SK-MEL-5 (cell line): Measurements from ENCODE around the gene APOBEC3H. TPM values are rescaled to one million over a fixed set of nuclear protein-coding genes. Genes with fewer than 3 reads are reported as not detected.
A peak's percentile ranks its signal among the peaks of the same experiment; 100 is the strongest.
"Not testable (repeated sequence)": the region's sequence is repeated elsewhere in the genome, so short reads cannot be mapped to it uniquely, and the experiment has no call there.

Source experiments
- DNase-seq: peaks from one replicate; pipeline ENCODE4 v3.0.0-alpha.2; 2016; ENCODE audit warnings: low read depth, low spot score
- in situ Hi-C: cut with HindIII; loops from 2 replicates; pipeline ENCODE4 v1.10.0; 2016; ENCODE audit warnings: low sequenced_read_pairs, high pct_unique_total_duplicates, low pct_unique_long_range_greater_than_20kb
- polyA plus RNA-seq, 2 experiments: library from polyadenylated mRNA; depleted of rRNA; stranded (reverse); fragments of >200 nt; gene quantifications; 2 replicates each; pipeline ENCODE4 v1.2.3, GENCODE V29; 2015
- total RNA-seq: library from RNA; depleted of rRNA; stranded (reverse); fragments of >200 nt; shearing (Covaris generic); gene quantifications from 2 replicates; pipeline ENCODE4 v1.2.3, GENCODE V29; 2014; rRNA removed

Gene APOBEC3H
- 1.1 TPM in 1 of 2 replicates, not detected in the other for total RNA-seq
- 0.35 and 1.0 TPM in 2 replicates for polyA plus RNA-seq (2015; cell fraction: cytosol; rRNA removed)
- polyA plus RNA-seq (2015; cell fraction: nucleus; rRNA removed) = 4.4 TPM in 1 of 2 replicates, not detected in the other

DNA sequence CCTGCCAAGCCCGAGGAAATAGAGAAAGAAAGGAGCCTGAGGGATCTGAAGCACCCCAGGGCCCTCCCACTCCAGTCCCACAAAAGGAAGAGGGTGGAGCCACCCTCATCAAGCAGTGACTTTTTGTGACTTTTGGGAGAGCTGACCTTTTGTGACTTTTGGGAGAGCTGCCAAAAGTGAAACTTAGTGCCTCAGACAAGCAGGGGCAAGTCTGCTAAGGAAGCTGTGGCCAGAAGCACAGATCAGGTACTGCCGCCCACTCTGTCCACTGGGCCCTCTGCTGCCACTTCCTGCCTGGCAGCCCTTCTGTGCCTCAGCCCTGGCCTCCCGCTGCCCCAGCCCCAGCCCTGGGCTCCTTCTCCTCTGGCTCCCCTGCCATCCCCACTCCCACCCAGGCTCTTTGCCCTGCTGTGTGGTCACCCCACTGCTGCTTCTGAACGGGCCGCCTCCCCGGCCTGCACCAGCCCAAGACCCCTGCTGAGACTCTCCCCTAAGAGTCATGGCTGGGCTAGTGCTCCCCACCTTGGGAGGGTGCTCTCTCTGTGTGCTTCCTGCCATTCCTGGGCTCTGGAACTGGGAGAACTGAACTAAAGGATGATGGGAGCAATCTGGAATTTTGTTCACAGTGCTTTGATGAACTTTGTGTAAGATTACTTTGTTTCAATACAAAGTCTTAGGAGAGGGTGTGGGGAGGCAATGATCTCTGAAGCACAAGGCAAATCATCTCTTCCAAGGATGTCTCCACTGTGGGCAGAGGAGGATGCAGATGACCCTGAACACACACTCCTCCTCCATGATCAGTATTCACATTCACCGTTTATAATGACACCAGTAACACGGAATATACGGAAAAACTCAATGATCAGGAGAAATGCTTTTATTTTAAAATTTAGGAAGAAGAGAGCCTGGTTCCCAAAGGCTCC, at the start of gene APOBEC3H:
Gene APOBEC3H, plus strand, starts transcription at position 147 of the 923 bp plus-strand sequence. CDS start 3,035 bp downstream, outside the sequence.
- peak; percentile 32 for DNase-seq
- in situ Hi-C loops = no loop called here

DNA sequence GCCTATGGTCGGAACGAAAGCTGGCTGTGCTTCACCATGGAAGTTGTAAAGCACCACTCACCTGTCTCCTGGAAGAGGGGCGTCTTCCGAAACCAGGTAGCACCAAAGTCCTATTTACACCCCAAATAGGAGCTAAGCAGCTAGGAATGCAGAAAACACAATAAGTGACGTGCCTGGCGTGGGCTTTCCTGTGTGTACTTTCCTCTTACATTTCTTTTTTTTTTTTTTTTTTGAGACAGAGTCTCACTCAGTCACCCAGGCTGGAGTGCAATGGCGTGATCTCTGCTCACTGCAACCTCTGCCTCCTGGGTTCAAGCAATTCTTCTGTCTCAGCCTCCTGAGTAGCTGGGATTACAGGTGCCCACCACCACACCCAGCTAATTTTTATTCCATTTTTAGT, 47.6 kb upstream of the APOBEC3H start:
- DNase-seq, in situ Hi-C loops: not testable (repeated sequence)

- DNase-seq, in situ Hi-C loops: not testable (repeated sequence)
Observed at GRCh38 chr22:39051844-39052495, 45.1 kb upstream of the APOBEC3H start.

GRCh38 chr22:39055658-39056057, 41.4 kb upstream of the APOBEC3H start:
- no peak for DNase-seq
- in situ Hi-C loops = no loop called here

GRCh38 chr22:39061290-39061689, 35.8 kb upstream of the APOBEC3H start:
- DNase-seq, in situ Hi-C loops: not testable (repeated sequence)

GRCh38 chr22:39061951-39062350, 35.1 kb upstream of the APOBEC3H start:
- in situ Hi-C loops, DNase-seq: not testable (repeated sequence)

DNA sequence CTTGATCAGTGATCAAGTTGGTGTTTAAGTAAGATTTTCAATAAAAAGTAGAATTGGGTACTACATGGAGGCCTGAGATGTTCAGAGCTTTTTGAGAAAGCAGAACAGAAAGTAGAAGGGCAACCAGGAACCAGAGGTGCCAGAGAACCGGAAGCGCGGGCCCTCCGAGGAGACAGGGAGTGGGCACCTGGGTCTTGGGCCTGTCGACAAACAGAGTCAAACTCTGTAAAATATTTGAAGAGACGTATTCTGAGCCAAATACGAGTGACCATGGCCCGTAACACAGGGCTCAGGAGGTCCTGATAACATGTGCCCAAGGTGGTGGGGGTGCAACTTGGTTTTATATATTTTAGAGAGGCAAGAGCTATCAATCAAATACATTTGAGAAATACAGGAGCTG, 33.1 kb upstream of the APOBEC3H start:
- DNase-seq, in situ Hi-C loops: not testable (repeated sequence)

DNA sequence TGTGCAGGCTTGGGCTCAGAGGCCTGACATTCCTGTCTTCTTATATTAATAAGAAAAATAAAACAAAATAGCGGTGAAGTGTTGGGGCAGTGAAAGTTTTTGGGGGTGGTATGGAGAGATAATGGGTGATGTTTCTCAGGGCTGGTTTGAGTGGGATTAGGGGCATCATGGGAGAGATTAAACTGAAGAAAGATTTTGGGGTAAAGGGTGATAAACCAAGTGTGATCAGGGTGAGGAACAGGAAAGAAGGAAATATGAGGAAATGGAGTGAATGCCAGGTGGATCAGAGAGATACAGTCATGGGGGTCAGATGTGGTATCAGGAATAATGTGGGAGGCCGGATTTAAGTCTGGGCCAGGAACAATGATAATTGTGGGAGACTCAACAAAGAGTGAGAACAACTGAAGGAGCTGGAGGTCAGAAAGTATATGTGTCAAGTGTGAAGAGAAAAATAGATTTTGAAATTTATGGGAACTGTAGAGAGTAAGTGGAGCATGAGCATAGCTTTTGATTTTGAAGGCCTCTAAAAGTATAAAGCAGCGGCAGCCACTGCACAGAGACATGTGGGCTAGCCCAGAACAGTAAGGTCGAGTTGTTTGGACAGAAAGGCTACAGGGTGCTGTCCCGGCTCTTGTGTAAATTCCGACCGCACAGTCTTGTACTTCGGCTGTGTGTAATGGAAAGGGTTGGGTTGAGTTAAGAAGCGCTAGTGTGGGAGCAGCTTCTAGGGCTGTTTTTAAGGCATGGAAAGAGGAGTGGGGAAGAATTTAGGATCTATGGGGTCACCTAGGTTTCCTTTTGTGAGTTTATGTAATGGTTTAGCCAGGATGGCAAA, 30.4 kb upstream of the APOBEC3H start:
- DNase-seq, in situ Hi-C loops: not testable (repeated sequence)

- in situ Hi-C loops = no loop called here
Observed at GRCh38 chr22:39068033-39068785, 28.8 kb upstream of the APOBEC3H start.

GRCh38 chr22:39070186-39070585, 26.9 kb upstream of the APOBEC3H start:
- in situ Hi-C loops = no loop called here
- no peak for DNase-seq

More at GRCh38 chr22:39068033-39068785, 28.8 kb upstream of the APOBEC3H start:
- DNase-seq = no peak

- DNase-seq, in situ Hi-C loops: not testable (repeated sequence)
Observed at GRCh38 chr22:39072581-39072981, 24.5 kb upstream of the APOBEC3H start.

- in situ Hi-C loops = no loop called here
- no peak for DNase-seq
Observed at GRCh38 chr22:39073981-39074380, 23.1 kb upstream of the APOBEC3H start.

GRCh38 chr22:39076155-39077025, 20.7 kb upstream of the APOBEC3H start:
- DNase-seq, in situ Hi-C loops: not testable (repeated sequence)

DNA sequence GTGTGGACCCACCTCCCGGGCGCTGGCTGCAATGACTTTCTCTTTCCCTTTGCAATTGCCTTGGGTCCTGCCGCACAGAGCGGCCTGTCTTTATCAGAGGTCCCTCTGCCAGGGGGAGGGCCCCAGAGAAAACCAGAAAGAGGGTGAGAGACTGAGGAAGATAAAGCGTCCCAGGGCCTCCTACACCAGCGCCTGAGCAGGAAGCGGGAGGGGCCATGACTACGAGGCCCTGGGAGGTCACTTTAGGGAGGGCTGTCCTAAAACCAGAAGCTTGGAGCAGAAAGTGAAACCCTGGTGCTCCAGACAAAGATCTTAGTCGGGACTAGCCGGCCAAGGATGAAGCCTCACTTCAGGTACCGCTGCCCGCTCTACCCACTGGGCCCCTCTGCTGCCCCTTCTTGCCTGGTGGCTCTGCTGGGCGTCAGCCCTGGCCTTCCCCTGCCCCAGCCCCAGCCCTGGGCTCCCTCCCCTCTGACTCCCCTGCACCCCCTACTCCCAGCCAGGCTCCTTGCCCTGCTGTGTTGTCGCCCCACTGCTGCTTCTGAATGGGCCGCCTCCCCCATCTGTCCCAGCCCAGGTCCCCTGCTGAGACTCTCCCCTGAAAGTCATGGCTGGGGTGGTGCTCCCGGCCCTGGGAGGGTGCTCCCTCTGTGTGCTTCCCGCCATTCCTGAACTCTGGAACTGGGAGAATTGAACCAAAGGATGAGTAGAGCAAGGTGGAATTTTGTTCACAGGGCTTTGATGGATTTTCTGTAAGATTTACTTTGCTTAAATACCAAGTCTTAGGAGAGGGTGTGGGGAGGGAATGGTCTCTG, 19.8 kb upstream of the APOBEC3H start, which contains the start of gene APOBEC3G:
Gene APOBEC3G, plus strand, starts transcription at position 250 of the 815 bp plus-strand sequence. Its CDS starts 87 bp downstream, at position 337.
- in situ Hi-C loops = not testable (repeated sequence)
- peak; percentile 55 for DNase-seq

DNA sequence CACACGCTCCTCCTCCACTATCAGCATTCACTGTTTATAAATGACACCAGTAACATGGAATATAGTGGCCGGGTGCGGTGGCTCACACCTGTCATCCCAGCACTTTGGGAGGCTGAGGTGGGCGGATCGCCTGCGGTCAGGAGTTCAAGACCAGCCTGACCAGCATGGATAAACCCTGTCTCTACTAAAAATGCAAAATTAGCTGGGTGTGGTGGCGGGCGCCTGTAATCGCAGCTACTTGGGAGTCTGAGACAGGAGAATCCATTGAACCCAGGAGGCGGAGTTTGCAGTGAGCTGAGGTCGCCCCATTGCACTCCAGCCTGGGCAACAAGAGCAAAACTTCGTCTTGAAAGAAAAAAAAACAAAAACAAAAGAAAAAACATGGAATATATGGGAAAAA, 19.1 kb upstream of the APOBEC3H start:
- in situ Hi-C loops, DNase-seq: not testable (repeated sequence)
